ENCODE measurements around the gene SCN10A.

Gene SCN10A

DNA sequence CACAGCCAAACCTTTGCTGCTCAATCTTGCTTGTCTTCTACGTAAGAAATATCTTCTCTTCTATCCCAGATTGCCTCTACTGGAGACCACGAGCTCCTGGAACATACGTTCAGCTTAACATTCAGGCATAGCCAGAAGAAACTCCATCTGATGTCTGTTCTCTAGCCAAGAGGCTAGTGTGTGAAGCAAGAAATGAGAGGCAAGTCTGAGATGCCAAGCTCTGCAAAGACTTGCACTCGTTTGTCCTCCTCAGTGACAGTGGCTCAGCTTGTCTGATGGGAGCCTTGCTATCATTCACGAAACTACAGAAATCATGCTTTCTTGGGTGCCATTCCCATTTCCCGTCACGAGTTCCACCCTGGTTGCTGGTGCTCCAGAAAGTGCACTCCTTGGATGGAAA lies at the start of gene SCN10A:
SCN10A (minus strand) TSS at position 192 of the 400 bp plus-strand sequence. CDS start 22,207 bp downstream, outside the sequence.
- peaks cover 4% of the 10 kb centered on the region for H3K27me3 Mint-ChIP-seq
- H3K27ac Mint-ChIP-seq: no peak within 1 kb of the TSS
- CTCF ChIA-PET: no interaction called here
- no peaks in the 10 kb centered on the region for H3K4me1 Mint-ChIP-seq
- H3K36me3 Mint-ChIP-seq: no peaks in the 10 kb centered on the region
- DNase-seq: no peak
- H3K4me3 Mint-ChIP-seq: no peak within 1 kb of the TSS
- H3K9me3 Mint-ChIP-seq: no peaks in the 10 kb centered on the region

GRCh38 chr3:38853011-38853410 lies 37.0 kb upstream of the SCN10A start:
- Mint-ChIP-seq H3K27me3 (no peaks in the 10 kb centered on the region), H3K36me3 (no peaks in the 10 kb centered on the region), H3K9me3 (peaks cover 2% of the 10 kb centered on the region), H3K4me3 (no peak overlapping the region), H3K27ac (no peak overlapping the region), H3K4me1 (no peaks in the 10 kb centered on the region)
- CTCF ChIA-PET: no interaction called here
- no peak for DNase-seq

DNA sequence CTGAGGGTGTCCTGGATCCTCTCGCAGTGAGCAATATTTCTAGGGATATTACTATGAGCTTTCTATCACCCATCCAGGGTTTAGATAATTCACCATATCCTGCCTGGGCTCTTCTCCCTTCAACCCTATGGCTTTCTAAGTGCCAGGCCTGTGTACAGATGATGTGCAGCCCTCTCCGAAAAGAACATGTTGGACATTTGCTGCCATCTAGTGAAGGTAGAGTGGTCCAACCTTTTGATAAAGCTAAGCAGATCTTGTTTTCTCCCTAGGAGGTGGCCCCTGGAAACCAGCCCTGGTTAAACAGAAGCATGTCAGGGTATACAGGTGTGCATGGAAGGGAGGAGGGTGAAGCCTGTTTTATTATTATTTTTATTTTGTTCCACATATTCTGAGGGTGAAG lies 27.9 kb upstream of the SCN10A start:
- Mint-ChIP-seq H3K9me3 (no peaks in the 10 kb centered on the region), H3K27me3 (peaks cover 24% of the 10 kb centered on the region), H3K4me1 (no peaks in the 10 kb centered on the region), H3K36me3 (no peaks in the 10 kb centered on the region), H3K27ac (no peak overlapping the region), H3K4me3 (no peak overlapping the region)
- CTCF ChIA-PET: interaction anchor here (0.6 to 1.9 kb wide), 11 partner anchors 13 to 732 kb away, joined by 3 to 9 read pairs (median 3); no protein-coding TSS in a partner anchor
- DNase-seq: no peak

DNA sequence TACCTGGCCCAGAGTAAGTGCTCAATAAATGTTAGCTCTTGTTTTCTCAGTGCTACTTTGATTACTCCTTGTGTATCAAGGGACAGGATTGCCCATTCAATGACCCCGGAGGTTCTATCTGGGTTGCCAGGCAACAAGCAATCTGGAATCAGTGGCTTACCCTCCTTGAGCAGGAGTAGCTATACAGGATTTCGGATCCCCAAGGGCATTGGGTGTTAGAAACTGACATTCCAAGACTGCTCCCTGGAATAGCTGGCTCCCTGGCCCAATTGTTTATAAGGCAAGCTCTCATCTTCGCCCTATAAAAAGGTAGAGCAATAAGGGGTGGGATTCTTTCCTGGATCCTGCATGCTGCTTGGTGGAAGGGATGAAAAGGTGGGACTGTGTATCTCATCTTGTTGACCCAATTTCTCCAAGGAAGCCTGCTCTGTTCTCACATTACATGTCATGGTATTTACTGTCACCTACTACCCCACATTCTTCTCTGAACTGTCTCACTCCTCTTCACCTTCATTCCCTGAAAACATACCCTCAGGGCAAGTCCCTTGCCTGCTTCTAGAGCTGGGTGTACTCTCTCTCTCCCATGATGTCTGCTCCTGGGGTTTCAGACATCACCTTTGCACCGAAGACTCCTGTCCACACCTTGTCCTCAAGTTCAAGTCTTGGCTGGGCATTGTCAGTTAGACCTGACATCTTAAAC lies 26.4 kb upstream of the SCN10A start:
- H3K4me1 Mint-ChIP-seq: no peaks in the 10 kb centered on the region
- no peaks in the 10 kb centered on the region for H3K9me3 Mint-ChIP-seq
- H3K4me3 Mint-ChIP-seq: no peak overlapping the region
- H3K27ac Mint-ChIP-seq: no peak overlapping the region
- no peaks in the 10 kb centered on the region for H3K36me3 Mint-ChIP-seq
- peaks cover 26% of the 10 kb centered on the region for H3K27me3 Mint-ChIP-seq
- no peak for DNase-seq
- CTCF ChIA-PET: interaction anchor here (1.1 to 1.9 kb wide), 2 partner anchors 14 to 196 kb away, joined by 3 to 9 read pairs; no protein-coding TSS in a partner anchor

DNA sequence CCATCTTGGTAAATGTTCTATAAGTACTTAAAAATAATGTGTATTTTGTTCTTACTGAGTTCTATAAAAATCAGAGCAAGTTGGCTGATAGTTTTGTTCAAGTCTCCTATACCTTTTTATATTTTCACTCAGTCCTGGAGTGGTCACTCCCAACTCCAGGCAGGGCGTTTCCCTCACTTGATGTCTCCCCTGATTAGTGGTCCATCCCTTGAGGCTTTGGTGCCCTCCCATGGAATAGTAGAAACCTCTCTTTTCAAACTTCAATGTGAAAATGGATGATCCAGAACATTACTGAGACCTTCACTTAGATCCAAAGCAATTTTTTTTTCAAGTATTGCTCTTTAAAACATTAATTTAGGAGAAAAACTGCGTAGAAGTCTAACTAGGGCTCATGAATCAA lies 25.0 kb upstream of the SCN10A start:
- CTCF ChIA-PET: interaction anchor here (0.8 kb wide), 1 partner anchor 158 kb away, joined by 3 read pairs; no protein-coding TSS in a partner anchor
- peaks cover 32% of the 10 kb centered on the region for H3K27me3 Mint-ChIP-seq
- no peak overlapping the region for H3K4me3 Mint-ChIP-seq
- no peak overlapping the region for H3K27ac Mint-ChIP-seq
- no peaks in the 10 kb centered on the region for H3K4me1 Mint-ChIP-seq
- H3K36me3 Mint-ChIP-seq: no peaks in the 10 kb centered on the region
- H3K9me3 Mint-ChIP-seq: no peaks in the 10 kb centered on the region
- no peak for DNase-seq

- CTCF ChIA-PET: interaction anchor here (0.8 to 0.9 kb wide), 2 partner anchors 317 to 451 kb away, joined by 3 read pairs; no protein-coding TSS in a partner anchor
- no peak for DNase-seq
Observed at GRCh38 chr3:38837358-38837757, 21.3 kb upstream of the SCN10A start.

DNA sequence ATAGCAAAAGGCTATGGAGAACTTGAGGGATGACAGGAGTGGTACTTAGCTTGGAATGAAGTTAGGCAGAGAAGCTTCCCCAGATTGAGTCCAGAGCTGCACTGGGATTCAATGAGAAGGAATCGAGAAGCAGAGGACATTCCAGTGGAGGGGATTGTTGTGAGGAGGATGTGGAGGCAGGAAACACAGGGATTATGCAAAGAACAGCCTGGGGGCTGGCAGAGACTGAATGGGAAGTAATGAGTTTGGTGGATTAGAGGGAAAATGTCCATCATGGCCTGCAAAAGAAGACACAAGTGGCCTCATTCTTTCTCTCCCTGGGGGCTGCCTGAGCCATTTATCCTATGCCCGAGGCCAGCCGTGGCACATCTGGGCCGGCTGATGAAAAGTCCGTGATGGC lies 20.5 kb upstream of the SCN10A start:
- no peak for DNase-seq
- no peaks in the 10 kb centered on the region for H3K36me3 Mint-ChIP-seq
- peaks cover 12% of the 10 kb centered on the region for H3K4me1 Mint-ChIP-seq
- H3K27me3 Mint-ChIP-seq: peaks cover 13% of the 10 kb centered on the region
- H3K27ac Mint-ChIP-seq: no peak overlapping the region
- H3K4me3 Mint-ChIP-seq: no peak overlapping the region
- no peaks in the 10 kb centered on the region for H3K9me3 Mint-ChIP-seq
- CTCF ChIA-PET: no interaction called here

More at GRCh38 chr3:38837358-38837757, 21.3 kb upstream of the SCN10A start:
- Mint-ChIP-seq H3K36me3 (no peaks in the 10 kb centered on the region), H3K27ac (no peak overlapping the region), H3K27me3 (peaks cover 15% of the 10 kb centered on the region), H3K9me3 (no peaks in the 10 kb centered on the region), H3K4me3 (no peak overlapping the region), H3K4me1 (peaks cover 12% of the 10 kb centered on the region)

DNA sequence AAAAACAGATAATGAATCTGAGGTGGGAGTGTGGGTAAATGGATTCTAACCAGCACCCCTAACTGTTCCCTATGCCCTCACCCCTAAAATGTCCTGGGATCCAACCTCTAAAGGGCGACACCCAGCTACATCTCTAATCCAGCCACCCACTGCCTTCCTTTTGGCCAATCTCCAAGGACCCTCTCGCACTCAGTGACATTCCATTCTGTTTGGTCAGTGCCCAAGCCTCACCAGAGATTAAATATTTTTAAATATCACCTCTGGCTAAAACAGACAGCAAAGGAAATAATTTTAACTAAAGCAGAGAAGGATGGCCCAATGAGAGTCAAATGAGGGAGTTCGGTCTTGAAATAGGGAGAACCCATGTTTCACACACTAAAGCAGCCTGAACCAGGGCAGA lies 19.9 kb upstream of the SCN10A start:
- no peak overlapping the region for H3K4me3 Mint-ChIP-seq
- H3K27me3 Mint-ChIP-seq: peaks cover 13% of the 10 kb centered on the region
- H3K4me1 Mint-ChIP-seq: peaks cover 12% of the 10 kb centered on the region
- CTCF ChIA-PET: no interaction called here
- DNase-seq: no peak
- H3K36me3 Mint-ChIP-seq: no peaks in the 10 kb centered on the region
- no peak overlapping the region for H3K27ac Mint-ChIP-seq
- no peaks in the 10 kb centered on the region for H3K9me3 Mint-ChIP-seq

GRCh38 chr3:38834717-38835116 lies 18.7 kb upstream of the SCN10A start:
- Mint-ChIP-seq H3K9me3 (no peaks in the 10 kb centered on the region), H3K27ac (no peak overlapping the region), H3K27me3 (peaks cover 13% of the 10 kb centered on the region), H3K36me3 (no peaks in the 10 kb centered on the region), H3K4me3 (no peak overlapping the region), H3K4me1 (peaks cover 12% of the 10 kb centered on the region)
- DNase-seq: no peak
- CTCF ChIA-PET: interaction anchor here (1.4 kb wide), 1 partner anchor 183 kb away, joined by 3 read pairs; no protein-coding TSS in a partner anchor

DNA sequence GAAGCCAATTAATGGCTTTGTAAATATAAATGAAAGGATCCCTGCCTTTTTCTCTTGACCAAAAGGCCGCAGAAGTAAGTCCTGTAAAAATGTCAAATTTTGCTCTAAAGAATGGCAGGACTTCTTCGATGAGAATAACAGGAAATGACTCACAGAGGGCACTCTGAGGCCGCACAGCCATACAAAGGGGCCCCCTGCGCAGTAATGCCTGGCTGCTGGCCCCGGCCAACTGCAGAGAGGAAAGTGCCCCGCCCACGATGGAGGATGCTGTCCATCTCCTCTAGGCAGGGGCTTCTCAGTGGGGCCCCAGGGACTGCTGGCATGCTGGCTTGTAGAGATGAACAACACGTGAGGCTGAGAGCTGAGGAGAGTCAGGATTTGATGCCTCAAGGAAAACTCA lies 18.1 kb upstream of the SCN10A start:
- peaks cover 13% of the 10 kb centered on the region for H3K27me3 Mint-ChIP-seq
- peak; percentile 35 for DNase-seq
- CTCF ChIA-PET: interaction anchor here (1.4 kb wide), 1 partner anchor 182 kb away, joined by 3 read pairs; no protein-coding TSS in a partner anchor
- H3K27ac Mint-ChIP-seq: peak overlapping the region; percentile 28
- H3K4me1 Mint-ChIP-seq: peaks cover 12% of the 10 kb centered on the region
- H3K36me3 Mint-ChIP-seq: no peaks in the 10 kb centered on the region
- no peaks in the 10 kb centered on the region for H3K9me3 Mint-ChIP-seq
- no peak overlapping the region for H3K4me3 Mint-ChIP-seq

GRCh38 chr3:38829404-38829803 lies 13.4 kb upstream of the SCN10A start:
- no peaks in the 10 kb centered on the region for H3K9me3 Mint-ChIP-seq
- CTCF ChIA-PET: no interaction called here
- DNase-seq: no peak

GRCh38 chr3:38828681-38829080 lies 12.7 kb upstream of the SCN10A start:
- CTCF ChIA-PET: no interaction called here
- H3K4me3 Mint-ChIP-seq: no peak overlapping the region
- H3K4me1 Mint-ChIP-seq: peaks cover 2% of the 10 kb centered on the region
- DNase-seq: no peak
- no peaks in the 10 kb centered on the region for H3K36me3 Mint-ChIP-seq
- no peak overlapping the region for H3K27ac Mint-ChIP-seq
- peaks cover 13% of the 10 kb centered on the region for H3K27me3 Mint-ChIP-seq
- no peaks in the 10 kb centered on the region for H3K9me3 Mint-ChIP-seq

More at GRCh38 chr3:38829404-38829803, 13.4 kb upstream of the SCN10A start:
- no peaks in the 10 kb centered on the region for H3K36me3 Mint-ChIP-seq
- H3K27ac Mint-ChIP-seq: no peak overlapping the region
- peaks cover 7% of the 10 kb centered on the region for H3K4me1 Mint-ChIP-seq
- H3K4me3 Mint-ChIP-seq: no peak overlapping the region
- peaks cover 8% of the 10 kb centered on the region for H3K27me3 Mint-ChIP-seq

DNA sequence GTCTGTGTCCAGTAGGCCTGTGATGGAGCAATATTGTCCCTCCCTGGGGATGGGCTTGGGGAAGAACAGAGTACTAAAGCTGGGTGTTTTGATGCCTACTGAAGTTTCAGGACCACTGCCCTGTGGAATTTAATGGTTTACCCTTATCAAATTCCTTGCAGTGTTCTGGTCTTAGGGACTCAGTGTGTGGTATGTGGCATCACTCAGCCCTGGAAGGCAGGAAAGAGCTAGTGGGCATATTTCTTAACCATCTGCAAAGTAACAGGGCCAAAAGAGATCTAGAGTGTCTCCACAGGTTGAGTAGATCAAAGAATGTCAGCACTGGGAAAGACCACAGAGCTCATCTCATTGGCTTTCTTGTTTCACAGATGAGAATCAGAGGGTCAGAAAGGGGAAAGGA lies 11.8 kb upstream of the SCN10A start:
- Mint-ChIP-seq H3K27ac (no peak overlapping the region), H3K27me3 (peaks cover 13% of the 10 kb centered on the region), H3K9me3 (no peaks in the 10 kb centered on the region), H3K4me1 (no peaks in the 10 kb centered on the region), H3K4me3 (no peak overlapping the region), H3K36me3 (no peaks in the 10 kb centered on the region)
- CTCF ChIA-PET: no interaction called here
- no peak for DNase-seq

- H3K4me3 Mint-ChIP-seq: no peak overlapping the region
- H3K4me1 Mint-ChIP-seq: no peaks in the 10 kb centered on the region
- H3K36me3 Mint-ChIP-seq: no peaks in the 10 kb centered on the region
- CTCF ChIA-PET: no interaction called here
- peaks cover 13% of the 10 kb centered on the region for H3K27me3 Mint-ChIP-seq
- no peak overlapping the region for H3K27ac Mint-ChIP-seq
- no peaks in the 10 kb centered on the region for H3K9me3 Mint-ChIP-seq
- DNase-seq: no peak
Observed at GRCh38 chr3:38826001-38826400, 10.0 kb upstream of the SCN10A start.

GRCh38 chr3:38824349-38824748 lies 8.3 kb upstream of the SCN10A start:
- no peak overlapping the region for H3K4me3 Mint-ChIP-seq
- H3K36me3 Mint-ChIP-seq: no peaks in the 10 kb centered on the region
- CTCF ChIA-PET: no interaction called here
- no peak for DNase-seq
- H3K27me3 Mint-ChIP-seq: peaks cover 13% of the 10 kb centered on the region
- H3K9me3 Mint-ChIP-seq: no peaks in the 10 kb centered on the region
- H3K27ac Mint-ChIP-seq: no peak overlapping the region
- H3K4me1 Mint-ChIP-seq: no peaks in the 10 kb centered on the region
